IMR-90 (cell line): Measurements from ENCODE around the gene ERCC8. TPM values are rescaled to one million over a fixed set of nuclear protein-coding genes. Genes with fewer than 3 reads are reported as not detected.

Source experiments
- ATAC-seq: fragments of 200-7000 bp; cut with Tn5 transposase; 2 replicates; pipeline ENCODE4 v1.9.1; 2020; ENCODE audit warnings: low read depth, mild to moderate bottlenecking, moderate library complexity
- BruUV-seq: library from RNA; stranded (reverse); fragments of 400-500 nt; replicated peaks from 2 replicates; lab custom pipeline; 2021; lab: Mats Ljungman, UMichigan
- CTCF ChIA-PET: fragments of 300-600 bp; formaldehyde crosslinking; extraction: SDS; loops from one replicate; lab custom pipeline; 2021; ENCODE audit warnings: antibody characterized with exemption; lab: Yijun Ruan, JAX
- POLR2A ChIA-PET: fragments of 300-600 bp; sonication (Branson Sonifier 250); formaldehyde crosslinking; loops from one replicate; lab custom pipeline; 2022; ENCODE audit warnings: antibody characterized with exemption; ENCODE audit not compliant: unreplicated experiment; lab: Charles Lee
- DNase-seq: peaks from one replicate; pipeline ENCODE4 v3.0.0; 2013
- H2AFZ ChIP-seq: replicated peaks from 2 replicates; pipeline ENCODE3; 2013; ENCODE audit warnings: low read length, mild to moderate bottlenecking; ENCODE audit not compliant: poor library complexity
- H2AK5ac ChIP-seq: 2 replicates; pipeline ENCODE4 v1.6.1; 2013; ENCODE audit warnings: low read depth, low read length, inconsistent platforms
- H2AK9ac ChIP-seq: replicated peaks from 2 replicates; pipeline ENCODE3; 2013; ENCODE audit warnings: mild to moderate bottlenecking, low read depth, low read length, moderate library complexity; ENCODE audit not compliant: poor library complexity
- H2BK120ac ChIP-seq: 2 replicates; pipeline ENCODE4 v1.6.1; 2013; ENCODE audit warnings: low read depth, low read length, inconsistent platforms
- H2BK15ac ChIP-seq: 3 replicates; pipeline ENCODE4 v1.6.1; 2013; ENCODE audit warnings: low read depth, low read length, inconsistent platforms
- H2BK20ac ChIP-seq: 2 replicates; pipeline ENCODE4 v1.6.1; 2013; ENCODE audit warnings: low read depth, mild to moderate bottlenecking, inconsistent platforms, low read length, moderate library complexity
- H2BK5ac ChIP-seq: 2 replicates; pipeline ENCODE4 v1.6.1; 2013; ENCODE audit warnings: mild to moderate bottlenecking, low read depth, low read length, inconsistent platforms; ENCODE audit not compliant: poor library complexity, severe bottlenecking
- H3K14ac ChIP-seq: replicated peaks from 2 replicates; pipeline ENCODE4 v1.6.1; 2013; ENCODE audit warnings: low read depth, low read length, inconsistent platforms
- H3K18ac ChIP-seq: 2 replicates; pipeline ENCODE4 v1.6.1; 2013; ENCODE audit warnings: low read depth, low read length, control low read depth
- H3K23ac ChIP-seq: 2 replicates; pipeline ENCODE4 v1.6.1; 2013; ENCODE audit warnings: low read depth, low read length, inconsistent platforms
- H3K27ac ChIP-seq: 2 replicates; pipeline ENCODE4 v1.5.1; 2013; ENCODE audit warnings: mild to moderate bottlenecking, control low read depth, low read length; ENCODE audit not compliant: insufficient read depth
- H3K27me3 ChIP-seq: 2 replicates; pipeline ENCODE4 v1.6.1; 2013; ENCODE audit warnings: low read length; ENCODE audit not compliant: control insufficient read depth, insufficient read depth
- H3K36me3 ChIP-seq: 2 replicates; pipeline ENCODE4 v1.6.1; 2013; ENCODE audit warnings: low read length, mixed read lengths; ENCODE audit not compliant: control insufficient read depth, insufficient read depth
- H3K4ac ChIP-seq: 2 replicates; pipeline ENCODE4 v1.6.1; 2013; ENCODE audit warnings: low read depth, low read length, inconsistent platforms
- H3K4me1 ChIP-seq: 2 replicates; pipeline ENCODE4 v1.6.1; 2013; ENCODE audit warnings: low read length, mixed read lengths; ENCODE audit not compliant: control insufficient read depth, insufficient read depth
- H3K4me2 ChIP-seq: 2 replicates; pipeline ENCODE4 v1.6.1; 2013; ENCODE audit warnings: low read depth, mild to moderate bottlenecking, control low read depth, low read length, moderate library complexity
- H3K4me3 ChIP-seq: 2 replicates; pipeline ENCODE4 v1.5.1; 2013; ENCODE audit warnings: low read depth, mild to moderate bottlenecking, control low read depth, low read length, moderate library complexity; ENCODE audit not compliant: insufficient read depth
- H3K56ac ChIP-seq: 2 replicates; pipeline ENCODE4 v1.6.1; 2013; ENCODE audit warnings: low read length, inconsistent platforms; ENCODE audit not compliant: insufficient read depth; ENCODE audit errors: extremely low read depth
- H3K79me1 ChIP-seq, 2 experiments: 2 replicates each; pipeline ENCODE4 v1.6.1; 2013; ENCODE audit warnings: low read length in 2 of 2, inconsistent platforms in 1 of 2, low read depth in 1 of 2
- H3K9ac ChIP-seq: 2 replicates; pipeline ENCODE4 v1.6.1; 2013; ENCODE audit warnings: low read depth, low read length, control low read depth
- H3K9me1 ChIP-seq: 2 replicates; pipeline ENCODE4 v1.6.1; 2013; ENCODE audit warnings: low read length, inconsistent platforms; ENCODE audit not compliant: insufficient read depth
- H3K9me3 ChIP-seq: 2 replicates; pipeline ENCODE4 v1.6.1; 2013; ENCODE audit warnings: low read length; ENCODE audit not compliant: control insufficient read depth, insufficient read depth
- H4K20me1 ChIP-seq: 2 replicates; pipeline ENCODE4 v1.6.1; 2013; ENCODE audit warnings: low read length, inconsistent platforms; ENCODE audit not compliant: insufficient read depth
- H4K5ac ChIP-seq: 2 replicates; pipeline ENCODE4 v1.6.1; 2013; ENCODE audit warnings: mild to moderate bottlenecking, low read depth, low read length, control low read depth
- H4K8ac ChIP-seq, 2 experiments: 2 replicates each; pipeline ENCODE4 v1.6.1; 2013; ENCODE audit warnings: low read depth in 2 of 2, low read length in 2 of 2, control low read depth in 1 of 2, inconsistent platforms in 1 of 2
- H4K91ac ChIP-seq: 2 replicates; pipeline ENCODE4 v1.6.1; 2013; ENCODE audit warnings: low read depth, low read length, inconsistent platforms; ENCODE audit not compliant: insufficient read depth
- BHLHE40 ChIP-seq: fragments of 150-350 bp; IDR thresholded peaks from 2 replicates; pipeline ENCODE4 v1.6.1; 2016; ENCODE audit warnings: mild to moderate bottlenecking, low read depth, low read length
- CEBPB ChIP-seq: IDR thresholded peaks from 2 replicates; pipeline ENCODE4 v1.6.1; 2012; ENCODE audit warnings: low read depth, low read length, improper control_type of control experiment
- CHD1 ChIP-seq: IDR thresholded peaks from 2 replicates; pipeline ENCODE4 v1.6.1; 2012; ENCODE audit warnings: low read depth, low read length, improper control_type of control experiment
- FOS ChIP-seq: fragments of 150-350 bp; IDR thresholded peaks from 2 replicates; pipeline ENCODE4 v1.6.1; 2016; ENCODE audit warnings: low read depth, low read length
- MAZ ChIP-seq: IDR thresholded peaks from 2 replicates; pipeline ENCODE4 v1.6.1; 2012; ENCODE audit warnings: low read depth, mild to moderate bottlenecking, low read length, improper control_type of control experiment, moderate library complexity, borderline replicate concordance
- MXI1 ChIP-seq: IDR thresholded peaks from 2 replicates; pipeline ENCODE4 v1.6.1; 2012; ENCODE audit warnings: low read depth, mild to moderate bottlenecking, low read length, moderate library complexity, borderline replicate concordance
- NFE2L2 ChIP-seq: fragments of 150-350 bp; IDR thresholded peaks from 2 replicates; pipeline ENCODE4 v1.6.1; 2016; ENCODE audit warnings: low read depth, mild to moderate bottlenecking, low read length
- POLR2A ChIP-seq: IDR thresholded peaks from 2 replicates; pipeline ENCODE4 v1.6.1; 2012; ENCODE audit warnings: mild to moderate bottlenecking, low read depth, low read length
- RAD21 ChIP-seq: IDR thresholded peaks from 2 replicates; pipeline ENCODE4 v1.6.1; 2012; ENCODE audit warnings: low read length, improper control_type of control experiment
- RCOR1 ChIP-seq: IDR thresholded peaks from 2 replicates; pipeline ENCODE4 v1.6.1; 2012; ENCODE audit warnings: mild to moderate bottlenecking, low read length, improper control_type of control experiment; ENCODE audit not compliant: insufficient replicate concordance
- RFX5 ChIP-seq: IDR thresholded peaks from 2 replicates; pipeline ENCODE4 v1.8.0; 2012; ENCODE audit warnings: low read depth, mild to moderate bottlenecking, low read length, moderate library complexity
- SMC3 ChIP-seq: fragments of 150-350 bp; IDR thresholded peaks from 2 replicates; pipeline ENCODE4 v1.6.1; 2016; ENCODE audit warnings: low read depth, mild to moderate bottlenecking, antibody characterized with exemption, low read length, moderate library complexity
- WGBS, 2 experiments: methylation state at CpG; one replicate each; pipeline versions ENCODE4 v1.1.5 to v1.1.7; 2013; ENCODE audit warnings: missing lambda C conversion rate in 2 of 2; ENCODE audit not compliant: insufficient read length in 1 of 2; ENCODE audit errors: extremely low coverage in 2 of 2; 5-methylcytosine and 5-hydroxymethylcytosine counted together
- dilution Hi-C: fragments of 300-500 bp; cut with HindIII; formaldehyde crosslinking; loops from one replicate; pipeline ENCODE4 v1.14.3; 2018; ENCODE audit warnings: low sequenced_read_pairs; ENCODE audit not compliant: unreplicated experiment
- in situ Hi-C: fragments of 300-500 bp; cut with MboI; formaldehyde crosslinking; loops from 3 replicates; pipeline ENCODE4 v1.14.3; 2019; ENCODE audit warnings: low sequenced_read_pairs, inconsistent platforms, mixed read lengths
- intact Hi-C: fragments of 100-400 bp; cut with micrococcal nuclease; formaldehyde crosslinking; loops from 2 replicates; pipeline ENCODE4 v1.10.0; 2022
- polyA plus RNA-seq, 3 experiments: library from polyadenylated mRNA; depleted of rRNA; stranded (reverse); fragments of >200 nt; gene quantifications; 2 replicates each; pipeline ENCODE4 v1.2.3, GENCODE V29; 2012; ENCODE audit warnings: low replicate concordance in 1 of 3
- total RNA-seq: library from RNA; depleted of rRNA; stranded (reverse); fragments of >200 nt; gene quantifications from 2 replicates; pipeline ENCODE4 v1.2.3, GENCODE V29; 2012
- TF ChIP-seq, protein P1 (sequence below): conservative IDR thresholded peaks from 2 replicates; pipeline ENCODE4 v1.5.1; 2012; ENCODE audit warnings: mild to moderate bottlenecking, low read depth, low read length, improper control_type of control experiment
- TF ChIP-seq, protein P2 (sequence below): fragments of 150-350 bp; IDR thresholded peaks from 2 replicates; pipeline ENCODE4 v1.6.1; 2017; ENCODE audit warnings: mild to moderate bottlenecking, antibody characterized with exemption, low read length, low read depth
- TF ChIP-seq, protein P3 (sequence below): fragments of 150-350 bp; IDR thresholded peaks from 2 replicates; pipeline ENCODE4 v1.6.1; 2016; ENCODE audit warnings: low read depth, mild to moderate bottlenecking, low read length, moderate library complexity, borderline replicate concordance

The ERCC8 gene
- total and polyA plus RNA-seq, 2 of the 4 experiments (the other 2 are of a cell fraction): 12.6 to 29.2 TPM

DNA sequence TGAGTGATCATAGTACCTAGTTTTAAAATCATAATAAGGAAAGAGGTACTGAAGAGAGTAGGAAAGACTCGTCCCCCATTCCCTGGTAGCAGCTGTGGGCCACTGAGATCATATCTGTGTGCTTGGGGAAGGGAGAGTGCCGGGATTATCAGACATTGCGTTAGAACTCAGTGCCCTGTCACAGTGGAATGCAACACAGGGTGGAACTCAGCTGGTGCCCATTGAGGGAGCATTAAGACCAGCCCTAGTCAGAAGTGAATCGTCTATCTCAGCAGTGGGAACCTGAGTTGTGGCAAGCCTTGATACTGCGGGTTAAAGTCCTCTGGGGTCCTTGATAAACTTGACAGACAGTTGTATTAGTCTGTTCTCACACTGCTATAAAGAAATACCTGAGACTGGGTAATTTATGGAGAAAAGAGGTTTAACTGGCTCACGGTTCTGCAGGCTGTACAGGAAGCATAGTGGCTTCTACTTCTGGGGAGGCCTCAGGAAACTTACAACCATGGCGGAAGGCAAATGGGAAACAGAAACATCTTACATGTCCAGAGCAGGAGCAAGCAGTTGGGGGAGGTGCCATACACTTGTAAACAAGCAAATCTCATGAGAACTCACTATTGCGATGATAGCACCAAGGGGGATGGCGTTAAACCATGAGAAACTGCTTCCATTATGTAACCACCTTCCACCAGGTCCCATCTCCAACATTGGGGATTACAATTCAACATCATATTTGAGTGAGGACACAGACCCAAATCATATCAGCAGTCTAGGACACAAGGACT lies 33.3 kb upstream of the ERCC8 start:
- Histone ChIP-seq H3K9ac (no peak overlapping the region), H3K4me3 (no peak overlapping the region), H2AFZ (no peak overlapping the region), H2BK120ac (no peak overlapping the region), H3K27me3 (no peaks in the 10 kb centered on the region), H3K4ac (no peak overlapping the region), H3K14ac (no peak overlapping the region), H3K27ac (no peak overlapping the region), H3K56ac (no peak overlapping the region), H3K36me3 (no peaks in the 10 kb centered on the region), H2BK20ac (no peak overlapping the region), H4K5ac (no peak overlapping the region), H3K9me1 (no peaks in the 10 kb centered on the region), H3K4me1 (no peaks in the 10 kb centered on the region; the same call in 1 of the 2 replicates), H3K18ac (no peak overlapping the region), H4K20me1 (peaks cover 4% of the 10 kb centered on the region; the same call in 1 of the 2 replicates), H3K23ac (no peak overlapping the region), H3K9me3 (no peaks in the 10 kb centered on the region), H3K79me1 (peaks cover 23 to 34% of the 10 kb centered on the region in 2 experiments), H2BK5ac (no peak overlapping the region), H2AK5ac (no peak overlapping the region), H4K91ac (no peak overlapping the region), H2AK9ac (no peak overlapping the region), H4K8ac (no peak overlapping the region), H3K4me2 (no peak overlapping the region), H2BK15ac (no peak overlapping the region)
- CTCF ChIA-PET: no interaction called here
- POLR2A ChIA-PET: no interaction called here
- no peak for DNase-seq
- ATAC-seq: no peak
- in situ Hi-C loops: no loop called here
- no TSS peak for BruUV-seq
- dilution Hi-C loops: no loop called here
- intact Hi-C loops: no loop called here
- 100% methylated on average over 1 of the region's 9 CpGs; no CpG with 5 or more reads in 1 of the 2 experiments for WGBS, 2 experiments
- TF ChIP-seq, protein P1, sequence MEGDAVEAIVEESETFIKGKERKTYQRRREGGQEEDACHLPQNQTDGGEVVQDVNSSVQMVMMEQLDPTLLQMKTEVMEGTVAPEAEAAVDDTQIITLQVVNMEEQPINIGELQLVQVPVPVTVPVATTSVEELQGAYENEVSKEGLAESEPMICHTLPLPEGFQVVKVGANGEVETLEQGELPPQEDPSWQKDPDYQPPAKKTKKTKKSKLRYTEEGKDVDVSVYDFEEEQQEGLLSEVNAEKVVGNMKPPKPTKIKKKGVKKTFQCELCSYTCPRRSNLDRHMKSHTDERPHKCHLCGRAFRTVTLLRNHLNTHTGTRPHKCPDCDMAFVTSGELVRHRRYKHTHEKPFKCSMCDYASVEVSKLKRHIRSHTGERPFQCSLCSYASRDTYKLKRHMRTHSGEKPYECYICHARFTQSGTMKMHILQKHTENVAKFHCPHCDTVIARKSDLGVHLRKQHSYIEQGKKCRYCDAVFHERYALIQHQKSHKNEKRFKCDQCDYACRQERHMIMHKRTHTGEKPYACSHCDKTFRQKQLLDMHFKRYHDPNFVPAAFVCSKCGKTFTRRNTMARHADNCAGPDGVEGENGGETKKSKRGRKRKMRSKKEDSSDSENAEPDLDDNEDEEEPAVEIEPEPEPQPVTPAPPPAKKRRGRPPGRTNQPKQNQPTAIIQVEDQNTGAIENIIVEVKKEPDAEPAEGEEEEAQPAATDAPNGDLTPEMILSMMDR: no peak
- TF ChIP-seq, protein P2, sequence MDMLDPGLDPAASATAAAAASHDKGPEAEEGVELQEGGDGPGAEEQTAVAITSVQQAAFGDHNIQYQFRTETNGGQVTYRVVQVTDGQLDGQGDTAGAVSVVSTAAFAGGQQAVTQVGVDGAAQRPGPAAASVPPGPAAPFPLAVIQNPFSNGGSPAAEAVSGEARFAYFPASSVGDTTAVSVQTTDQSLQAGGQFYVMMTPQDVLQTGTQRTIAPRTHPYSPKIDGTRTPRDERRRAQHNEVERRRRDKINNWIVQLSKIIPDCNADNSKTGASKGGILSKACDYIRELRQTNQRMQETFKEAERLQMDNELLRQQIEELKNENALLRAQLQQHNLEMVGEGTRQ: no peak
- TF ChIP-seq CEBPB: no peak
- TF ChIP-seq, protein P3, sequence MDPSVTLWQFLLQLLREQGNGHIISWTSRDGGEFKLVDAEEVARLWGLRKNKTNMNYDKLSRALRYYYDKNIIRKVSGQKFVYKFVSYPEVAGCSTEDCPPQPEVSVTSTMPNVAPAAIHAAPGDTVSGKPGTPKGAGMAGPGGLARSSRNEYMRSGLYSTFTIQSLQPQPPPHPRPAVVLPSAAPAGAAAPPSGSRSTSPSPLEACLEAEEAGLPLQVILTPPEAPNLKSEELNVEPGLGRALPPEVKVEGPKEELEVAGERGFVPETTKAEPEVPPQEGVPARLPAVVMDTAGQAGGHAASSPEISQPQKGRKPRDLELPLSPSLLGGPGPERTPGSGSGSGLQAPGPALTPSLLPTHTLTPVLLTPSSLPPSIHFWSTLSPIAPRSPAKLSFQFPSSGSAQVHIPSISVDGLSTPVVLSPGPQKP: no peak
- no peak for TF ChIP-seq FOS
- TF ChIP-seq SMC3: no peak
- TF ChIP-seq NFE2L2: no peak
- TF ChIP-seq RCOR1: no peak
- no peak for TF ChIP-seq MXI1
- no peak for TF ChIP-seq BHLHE40
- TF ChIP-seq MAZ: no peak
- TF ChIP-seq RAD21: no peak
- no peak for TF ChIP-seq RFX5
- no peak for TF ChIP-seq POLR2A
- no peak for TF ChIP-seq CHD1
